ENCODE results near the gene MOB3A. TPM values are rescaled to one million over a fixed set of nuclear protein-coding genes. Genes with fewer than 3 reads are reported as not detected.
"Not testable (repeated sequence)": the region's sequence is repeated elsewhere in the genome, so short reads cannot be mapped to it uniquely, and the experiment has no call there.

Gene MOB3A
- total RNA-seq, 1 experiment from 2014 or later: 20.6 TPM

GRCh38 chr19:2089001-2089711 is 7.0 kb downstream of the MOB3A start:
- Histone ChIP-seq H3K27ac (no peak overlapping the region), H3K4me3 (no peak overlapping the region), H3K27me3 (replicated peaks) (no peaks in the 10 kb centered on the region), H3K9me3 (replicated peaks) (no peaks in the 10 kb centered on the region), H3K4me1 (replicated peaks) (peaks cover 22% of the 10 kb centered on the region), H3K36me3 (peaks cover 25% of the 10 kb centered on the region)
- no peak for DNase-seq (ENCODE audit: low read depth in 1 of 2, low spot score in 2 of 2)

- Histone ChIP-seq H3K4me3 (no peak overlapping the region), H3K4me1 (replicated peaks) (peaks cover 14% of the 10 kb centered on the region), H3K27me3 (replicated peaks) (no peaks in the 10 kb centered on the region), H3K27ac (no peak overlapping the region), H3K9me3 (replicated peaks) (no peaks in the 10 kb centered on the region), H3K36me3 (peaks cover 30% of the 10 kb centered on the region)
- no peak for DNase-seq (ENCODE audit: low read depth in 1 of 2, low spot score in 2 of 2)
Observed at GRCh38 chr19:2087621-2088100, 8.5 kb downstream of the MOB3A start.

GRCh38 chr19:2086695-2087620 is 9.2 kb downstream of the MOB3A start:
- peaks cover 14% of the 10 kb centered on the region for H3K4me1 ChIP-seq (replicated peaks)
- DNase-seq (ENCODE audit: low read depth in 1 of 2, low spot score in 2 of 2); H3K4me3 ChIP-seq; H3K9me3 ChIP-seq (replicated peaks); H3K27ac ChIP-seq; H3K27me3 ChIP-seq (replicated peaks): not testable (repeated sequence)
- H3K36me3 ChIP-seq: peaks cover 33% of the 10 kb centered on the region

- peaks cover 5% of the 10 kb centered on the region for H3K4me1 ChIP-seq (replicated peaks)
- H3K27me3 ChIP-seq (replicated peaks): no peaks in the 10 kb centered on the region
- H3K27ac ChIP-seq: no peak overlapping the region
- H3K36me3 ChIP-seq: peaks cover 42% of the 10 kb centered on the region
- no peaks in the 10 kb centered on the region for H3K9me3 ChIP-seq (replicated peaks)
- no peak for DNase-seq (ENCODE audit: low read depth in 1 of 2, low spot score in 2 of 2)
- H3K4me3 ChIP-seq: no peak overlapping the region
Observed at GRCh38 chr19:2084993-2085720, 11.0 kb downstream of the MOB3A start.

GRCh38 chr19:2083174-2083854 is 12.8 kb downstream of the MOB3A start:
- Histone ChIP-seq H3K9me3 (replicated peaks) (no peaks in the 10 kb centered on the region), H3K4me1 (replicated peaks) (no peaks in the 10 kb centered on the region), H3K4me3 (no peak overlapping the region), H3K36me3 (peaks cover 53% of the 10 kb centered on the region), H3K27ac (no peak overlapping the region), H3K27me3 (replicated peaks) (no peaks in the 10 kb centered on the region)
- DNase-seq (ENCODE audit: low read depth in 1 of 2, low spot score in 2 of 2): no peak

GRCh38 chr19:2081873-2082810 is 14.0 kb downstream of the MOB3A start:
- DNase-seq (ENCODE audit: low read depth in 1 of 2, low spot score in 2 of 2): no peak
- H3K27ac ChIP-seq: no peak overlapping the region
- no peaks in the 10 kb centered on the region for H3K27me3 ChIP-seq (replicated peaks)
- no peak overlapping the region for H3K4me3 ChIP-seq
- H3K4me1 ChIP-seq (replicated peaks): no peaks in the 10 kb centered on the region
- H3K9me3 ChIP-seq (replicated peaks): no peaks in the 10 kb centered on the region
- H3K36me3 ChIP-seq: peaks cover 63% of the 10 kb centered on the region

- H3K27me3 ChIP-seq (replicated peaks): no peaks in the 10 kb centered on the region
- H3K4me3 ChIP-seq: no peak overlapping the region
- no peak for DNase-seq (ENCODE audit: low read depth in 1 of 2, low spot score in 2 of 2)
- H3K27ac ChIP-seq: no peak overlapping the region
- H3K4me1 ChIP-seq (replicated peaks): no peaks in the 10 kb centered on the region
- peaks cover 78% of the 10 kb centered on the region for H3K36me3 ChIP-seq
- no peaks in the 10 kb centered on the region for H3K9me3 ChIP-seq (replicated peaks)
Observed at GRCh38 chr19:2080336-2080988, 15.7 kb downstream of the MOB3A start.

- Histone ChIP-seq H3K4me1 (replicated peaks) (no peaks in the 10 kb centered on the region), H3K27me3 (replicated peaks) (no peaks in the 10 kb centered on the region), H3K9me3 (replicated peaks) (no peaks in the 10 kb centered on the region), H3K36me3 (peaks cover 78% of the 10 kb centered on the region), H3K27ac (no peak overlapping the region), H3K4me3 (no peak overlapping the region)
- DNase-seq (ENCODE audit: low read depth in 1 of 2, low spot score in 2 of 2): no peak
Observed at GRCh38 chr19:2079865-2080301, 16.2 kb downstream of the MOB3A start.

GRCh38 chr19:2079076-2079864 is 16.9 kb downstream of the MOB3A start:
- no peak for DNase-seq (ENCODE audit: low read depth in 1 of 2, low spot score in 2 of 2)
- H3K36me3 ChIP-seq: peaks cover 80% of the 10 kb centered on the region
- H3K9me3 ChIP-seq (replicated peaks): no peaks in the 10 kb centered on the region

GRCh38 chr19:2077833-2078619 is 18.1 kb downstream of the MOB3A start:
- H3K27ac ChIP-seq: no peak overlapping the region
- H3K27me3 ChIP-seq (replicated peaks): no peaks in the 10 kb centered on the region
- H3K4me1 ChIP-seq (replicated peaks): no peaks in the 10 kb centered on the region
- H3K36me3 ChIP-seq: peaks cover 83% of the 10 kb centered on the region
- H3K9me3 ChIP-seq (replicated peaks): no peaks in the 10 kb centered on the region
- DNase-seq (ENCODE audit: low read depth in 1 of 2, low spot score in 2 of 2): no peak
- H3K4me3 ChIP-seq: no peak overlapping the region

More at GRCh38 chr19:2079076-2079864, 16.9 kb downstream of the MOB3A start:
- no peak overlapping the region for H3K27ac ChIP-seq
- no peaks in the 10 kb centered on the region for H3K27me3 ChIP-seq (replicated peaks)
- H3K4me1 ChIP-seq (replicated peaks): no peaks in the 10 kb centered on the region
- no peak overlapping the region for H3K4me3 ChIP-seq

GRCh38 chr19:2077398-2077797 is 18.7 kb downstream of the MOB3A start:
- Histone ChIP-seq H3K36me3 (peaks cover 83% of the 10 kb centered on the region), H3K27me3 (replicated peaks) (no peaks in the 10 kb centered on the region), H3K4me1 (replicated peaks) (no peaks in the 10 kb centered on the region), H3K27ac (no peak overlapping the region), H3K9me3 (replicated peaks) (no peaks in the 10 kb centered on the region), H3K4me3 (no peak overlapping the region)
- no peak for DNase-seq (ENCODE audit: low read depth in 1 of 2, low spot score in 2 of 2)

All from SJSA1 (cell line).